ENCODE results near the gene HOXB9. TPM values are rescaled to one million over a fixed set of nuclear protein-coding genes. Genes with fewer than 3 reads are reported as not detected.

HOXB9 gene
- total RNA-seq, 1 donor from 2014 or later, result 0.13 TPM

GRCh38 chr17:48645639-48646182 is 19.6 kb upstream of the HOXB9 start:
- Mint-ChIP-seq H3K9me3 (no peaks in the 10 kb centered on the region), H3K36me3 (ENCODE audit: low read depth) (no peaks in the 10 kb centered on the region), H3K27me3 (peaks cover 64% of the 10 kb centered on the region), H3K4me3 (peak overlapping the region; percentile 58), H3K27ac (no peak overlapping the region), H3K4me1 (peaks cover 31% of the 10 kb centered on the region)
- no peak for DNase-seq
- intact Hi-C loops (cut with micrococcal nuclease), result no loop called here
- no peak for ATAC-seq (ENCODE audit: low read depth)
- TF ChIP-seq CTCF (IDR thresholded peaks at IDR 0.05), result no peak
- POLR2A ChIA-PET, result no interaction called here
- CTCF ChIA-PET, result interaction anchor here (1.0 to 2.8 kb wide), 2 partner anchors 9 to 58 kb away, joined by 3 to 11 read pairs; no protein-coding TSS in a partner anchor

- DNase-seq (no peak), ATAC-seq (ENCODE audit: low read depth) (no peak)
- peaks cover 31% of the 10 kb centered on the region for H3K4me1 Mint-ChIP-seq
- no peak for TF ChIP-seq CTCF (IDR thresholded peaks at IDR 0.05)
- H3K27ac Mint-ChIP-seq, result no peak overlapping the region
- intact Hi-C loops (cut with micrococcal nuclease), result no loop called here
- H3K36me3 Mint-ChIP-seq (ENCODE audit: low read depth), result no peaks in the 10 kb centered on the region
- peak overlapping the region; percentile 20 for H3K4me3 Mint-ChIP-seq
- ChIA-PET POLR2A (interaction anchor here (0.7 kb wide), 1 partner anchor 88 kb away, joined by 3 read pairs; no protein-coding TSS in a partner anchor), CTCF (no interaction called here)
- peaks cover 71% of the 10 kb centered on the region for H3K27me3 Mint-ChIP-seq
- H3K9me3 Mint-ChIP-seq, result no peaks in the 10 kb centered on the region
Observed at GRCh38 chr17:48644910-48645557, 18.9 kb upstream of the HOXB9 start.

GRCh38 chr17:48644159-48644558 is 18.0 kb upstream of the HOXB9 start:
- no peak for TF ChIP-seq CTCF (IDR thresholded peaks at IDR 0.05)
- ChIA-PET CTCF (no interaction called here), POLR2A (no interaction called here)
- Mint-ChIP-seq H3K9me3 (no peaks in the 10 kb centered on the region), H3K27ac (no peak overlapping the region), H3K4me1 (peaks cover 31% of the 10 kb centered on the region), H3K36me3 (ENCODE audit: low read depth) (no peaks in the 10 kb centered on the region), H3K27me3 (peaks cover 72% of the 10 kb centered on the region), H3K4me3 (no peak overlapping the region)
- no peak for DNase-seq
- intact Hi-C loops (cut with micrococcal nuclease), result no loop called here
- no peak for ATAC-seq (ENCODE audit: low read depth)

GRCh38 chr17:48643697-48644012 is 17.5 kb upstream of the HOXB9 start:
- Mint-ChIP-seq H3K4me1 (peaks cover 31% of the 10 kb centered on the region), H3K27ac (no peak overlapping the region), H3K27me3 (peaks cover 74% of the 10 kb centered on the region), H3K9me3 (no peaks in the 10 kb centered on the region), H3K36me3 (ENCODE audit: low read depth) (no peaks in the 10 kb centered on the region), H3K4me3 (no peak overlapping the region)
- no peak for ATAC-seq (ENCODE audit: low read depth)
- DNase-seq, result no peak
- intact Hi-C loops (cut with micrococcal nuclease), result no loop called here
- ChIA-PET CTCF (no interaction called here), POLR2A (no interaction called here)
- no peak for TF ChIP-seq CTCF (IDR thresholded peaks at IDR 0.05)

GRCh38 chr17:48642843-48643696 is 16.9 kb upstream of the HOXB9 start:
- ChIA-PET CTCF (no interaction called here), POLR2A (no interaction called here)
- Mint-ChIP-seq H3K4me3 (no peak overlapping the region), H3K9me3 (no peaks in the 10 kb centered on the region), H3K4me1 (peaks cover 29% of the 10 kb centered on the region), H3K27me3 (peaks cover 74% of the 10 kb centered on the region), H3K27ac (no peak overlapping the region), H3K36me3 (ENCODE audit: low read depth) (no peaks in the 10 kb centered on the region)
- ATAC-seq (ENCODE audit: low read depth) (no peak), DNase-seq (no peak)
- intact Hi-C loops (cut with micrococcal nuclease), result no loop called here
- TF ChIP-seq CTCF (IDR thresholded peaks at IDR 0.05), result no peak
